ENCODE results near the gene TRIM7. TPM values are rescaled to one million over a fixed set of nuclear protein-coding genes. Genes with fewer than 3 reads are reported as not detected.

Gene TRIM7
- total and polyA plus RNA-seq, 2 experiments from 2014 or later, result 0.53 to 0.56 TPM

- Histone ChIP-seq H3F3A (replicated peaks; ENCODE audit: low read depth) (peaks cover 16% of the 10 kb centered on the region; the same call in 1 of the 2 replicates), H3K9me2 (ENCODE audit: insufficient read depth) (no peaks in the 10 kb centered on the region), H3K4me1 (ENCODE audit: insufficient read depth) (peaks cover 34% of the 10 kb centered on the region), H3K79me2 (replicated peaks; ENCODE audit: insufficient read depth) (no peaks in the 10 kb centered on the region), H2AFZ (peak overlapping the region; percentile 99), H4K20me1 (replicated peaks; ENCODE audit: insufficient read depth) (no peaks in the 10 kb centered on the region), H3K4me3 (peak overlapping the region; percentile 79), H3K27ac (ENCODE audit: low read depth) (no peak overlapping the region), H3K36me3 (ENCODE audit: insufficient read depth) (no peaks in the 10 kb centered on the region), H3K4me2 (peak overlapping the region; percentile 91), H3K27me3 (ENCODE audit: insufficient read depth) (peaks cover 76% of the 10 kb centered on the region)
- Mint-ChIP-seq H3K9me3 (peaks cover 20% of the 10 kb centered on the region), H3K27me3 (ENCODE audit: insufficient read depth, low read depth, poor library complexity) (peaks cover 85% of the 10 kb centered on the region), H3K27ac (no peak overlapping the region), H3K36me3 (ENCODE audit: low read depth) (peaks cover 17% of the 10 kb centered on the region), H3K4me3 (peak overlapping the region; percentile 73), H3K4me1 (peaks cover 39% of the 10 kb centered on the region)
- peak; percentile 60 for DNase-seq (ENCODE audit: low spot score)
- peak; percentile 1; the same call in 2 of the 3 replicates for ATAC-seq
- no peak for TF ChIP-seq JUNB (IDR thresholded peaks at IDR 0.05; ENCODE audit: unreplicated experiment)
- no peak for TF ChIP-seq STAT1 (IDR thresholded peaks at IDR 0.05; ENCODE audit: unreplicated experiment)
- TF ChIP-seq EZH2 (IDR thresholded peaks at IDR 0.05; ENCODE audit: low read depth, unreplicated experiment), result peak; percentile 60
These were observed 1.3 kb downstream of the TRIM7 start for GRCh38 chr5:181203777-181204112.

DNA sequence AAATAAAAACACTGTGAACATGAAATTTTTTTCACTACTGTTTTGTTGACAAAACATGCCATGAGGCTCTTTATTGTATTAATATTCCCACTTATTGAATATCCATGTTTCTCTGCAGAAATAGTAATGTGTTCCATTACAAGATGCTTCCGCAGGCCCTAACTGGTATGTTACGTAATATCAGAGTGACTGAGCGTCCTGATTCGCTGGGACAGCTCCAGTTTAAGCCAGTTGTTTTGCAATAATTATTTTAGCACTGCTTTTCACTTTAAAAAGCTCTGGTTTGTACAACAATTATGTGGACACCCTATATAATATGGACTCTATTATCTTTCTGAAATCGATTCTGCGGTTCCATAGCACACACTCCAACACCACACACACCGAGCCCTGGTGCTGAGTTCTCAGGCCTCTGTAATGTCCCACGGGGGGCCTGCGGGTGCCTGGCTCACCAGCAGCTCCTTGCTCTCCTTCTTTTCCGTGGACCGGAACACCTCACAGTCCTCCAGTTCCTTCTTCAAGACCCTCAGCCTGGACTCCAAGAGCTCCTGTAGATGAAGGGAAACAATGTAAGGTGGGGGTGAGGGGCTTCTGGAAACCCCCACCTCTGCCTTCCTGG lies 1.8 kb downstream of the TRIM7 start:
- peak overlapping the region; percentile 99 for H2AFZ ChIP-seq
- Mint-ChIP-seq H3K27ac (no peak overlapping the region), H3K27me3 (ENCODE audit: insufficient read depth, low read depth, poor library complexity) (peaks cover 86% of the 10 kb centered on the region), H3K9me3 (peaks cover 20% of the 10 kb centered on the region), H3K4me1 (peaks cover 44% of the 10 kb centered on the region), H3K36me3 (ENCODE audit: low read depth) (peaks cover 17% of the 10 kb centered on the region), H3K4me3 (peak overlapping the region; percentile 73; the same call in 2 of the 3 replicates)
- H4K20me1 ChIP-seq (replicated peaks; ENCODE audit: insufficient read depth), result no peaks in the 10 kb centered on the region
- ATAC-seq, result no peak
- H3K27ac ChIP-seq (ENCODE audit: low read depth), result no peak overlapping the region
- no peak for TF ChIP-seq JUNB (IDR thresholded peaks at IDR 0.05; ENCODE audit: unreplicated experiment)
- TF ChIP-seq ZNF331 (CRISPR knock-in tag; IDR thresholded peaks at IDR 0.05; ENCODE audit: low read depth), result no peak
- peak; percentile 24 for TF ChIP-seq EZH2 (IDR thresholded peaks at IDR 0.05; ENCODE audit: low read depth, unreplicated experiment)
- TF ChIP-seq CREB1 (CRISPR knock-in tag; IDR thresholded peaks at IDR 0.05; ENCODE audit: low read depth), result no peak
- TF ChIP-seq ZNF462 (CRISPR knock-in tag; IDR thresholded peaks at IDR 0.05), result no peak
- no peak for TF ChIP-seq CTCF (conservative IDR thresholded peaks at IDR 0.05; ENCODE audit: low read depth in 2 of 2)
- no peak for TF ChIP-seq ZNF114 (CRISPR knock-in tag; IDR thresholded peaks at IDR 0.05)
- TF ChIP-seq, protein P1, sequence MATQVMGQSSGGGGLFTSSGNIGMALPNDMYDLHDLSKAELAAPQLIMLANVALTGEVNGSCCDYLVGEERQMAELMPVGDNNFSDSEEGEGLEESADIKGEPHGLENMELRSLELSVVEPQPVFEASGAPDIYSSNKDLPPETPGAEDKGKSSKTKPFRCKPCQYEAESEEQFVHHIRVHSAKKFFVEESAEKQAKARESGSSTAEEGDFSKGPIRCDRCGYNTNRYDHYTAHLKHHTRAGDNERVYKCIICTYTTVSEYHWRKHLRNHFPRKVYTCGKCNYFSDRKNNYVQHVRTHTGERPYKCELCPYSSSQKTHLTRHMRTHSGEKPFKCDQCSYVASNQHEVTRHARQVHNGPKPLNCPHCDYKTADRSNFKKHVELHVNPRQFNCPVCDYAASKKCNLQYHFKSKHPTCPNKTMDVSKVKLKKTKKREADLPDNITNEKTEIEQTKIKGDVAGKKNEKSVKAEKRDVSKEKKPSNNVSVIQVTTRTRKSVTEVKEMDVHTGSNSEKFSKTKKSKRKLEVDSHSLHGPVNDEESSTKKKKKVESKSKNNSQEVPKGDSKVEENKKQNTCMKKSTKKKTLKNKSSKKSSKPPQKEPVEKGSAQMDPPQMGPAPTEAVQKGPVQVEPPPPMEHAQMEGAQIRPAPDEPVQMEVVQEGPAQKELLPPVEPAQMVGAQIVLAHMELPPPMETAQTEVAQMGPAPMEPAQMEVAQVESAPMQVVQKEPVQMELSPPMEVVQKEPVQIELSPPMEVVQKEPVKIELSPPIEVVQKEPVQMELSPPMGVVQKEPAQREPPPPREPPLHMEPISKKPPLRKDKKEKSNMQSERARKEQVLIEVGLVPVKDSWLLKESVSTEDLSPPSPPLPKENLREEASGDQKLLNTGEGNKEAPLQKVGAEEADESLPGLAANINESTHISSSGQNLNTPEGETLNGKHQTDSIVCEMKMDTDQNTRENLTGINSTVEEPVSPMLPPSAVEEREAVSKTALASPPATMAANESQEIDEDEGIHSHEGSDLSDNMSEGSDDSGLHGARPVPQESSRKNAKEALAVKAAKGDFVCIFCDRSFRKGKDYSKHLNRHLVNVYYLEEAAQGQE (IDR thresholded peaks at IDR 0.05; ENCODE audit: unreplicated experiment), result no peak
- no peak for TF ChIP-seq NANOG (IDR thresholded peaks at IDR 0.05; ENCODE audit: borderline replicate concordance)
- peaks cover 82% of the 10 kb centered on the region for H3K27me3 ChIP-seq (ENCODE audit: insufficient read depth)
- no peaks in the 10 kb centered on the region for H3K36me3 ChIP-seq (ENCODE audit: insufficient read depth)
- H3K4me3 ChIP-seq, result peak overlapping the region; percentile 79
- peak; percentile 8 for DNase-seq (ENCODE audit: low spot score)
- H3K79me2 ChIP-seq (replicated peaks; ENCODE audit: insufficient read depth), result no peaks in the 10 kb centered on the region
- H3K9me2 ChIP-seq (ENCODE audit: insufficient read depth), result no peaks in the 10 kb centered on the region
- H3K4me2 ChIP-seq, result peak overlapping the region; percentile 91
- H3K4me1 ChIP-seq (ENCODE audit: insufficient read depth), result peaks cover 40% of the 10 kb centered on the region
- peaks cover 20% of the 10 kb centered on the region for H3F3A ChIP-seq (replicated peaks; ENCODE audit: low read depth)
